Measurements from ENCODE around the gene LRRC3B.

LRRC3B gene

GRCh38 chr3:26634601-26635000 is 12.0 kb downstream of the LRRC3B start:
- no peak for DNase-seq

DNA sequence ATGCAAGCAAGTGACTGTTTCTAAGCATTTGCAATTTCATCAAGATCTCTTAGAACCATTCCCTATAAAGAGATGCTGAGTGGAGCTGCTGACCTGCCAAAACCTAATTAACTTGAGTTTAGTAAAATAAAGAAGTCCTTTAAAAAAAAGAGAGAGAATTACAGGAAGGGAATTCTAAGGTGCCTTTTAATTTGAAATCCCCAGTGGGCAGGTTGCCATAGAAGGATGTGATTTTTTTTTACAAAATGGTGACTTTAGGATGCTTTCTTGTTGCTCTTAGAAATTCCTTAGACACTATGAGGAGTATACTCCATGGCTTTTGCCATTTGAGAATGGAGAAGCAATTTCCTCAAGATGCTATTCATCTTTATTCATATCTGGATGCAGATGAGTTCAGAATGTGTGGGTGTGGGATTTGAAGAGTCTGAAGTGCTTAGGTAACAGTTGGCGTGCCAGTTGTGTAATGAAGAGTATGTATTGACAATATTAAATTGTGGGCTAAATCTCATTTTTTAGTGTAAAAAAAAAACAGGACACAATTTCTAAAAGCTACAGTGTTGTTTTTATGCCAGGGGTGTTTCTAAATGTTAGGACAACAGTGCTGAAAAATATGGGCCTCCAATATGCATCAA is 13.6 kb downstream of the LRRC3B start:
- no peak for DNase-seq

GRCh38 chr3:26637698-26638097 is 15.1 kb downstream of the LRRC3B start:
- no peak for DNase-seq

- no peak for DNase-seq
These were observed 15.5 kb downstream of the LRRC3B start for GRCh38 chr3:26638113-26638512.

- no peak for DNase-seq
These were observed 16.8 kb downstream of the LRRC3B start for GRCh38 chr3:26639339-26639738.

DNA sequence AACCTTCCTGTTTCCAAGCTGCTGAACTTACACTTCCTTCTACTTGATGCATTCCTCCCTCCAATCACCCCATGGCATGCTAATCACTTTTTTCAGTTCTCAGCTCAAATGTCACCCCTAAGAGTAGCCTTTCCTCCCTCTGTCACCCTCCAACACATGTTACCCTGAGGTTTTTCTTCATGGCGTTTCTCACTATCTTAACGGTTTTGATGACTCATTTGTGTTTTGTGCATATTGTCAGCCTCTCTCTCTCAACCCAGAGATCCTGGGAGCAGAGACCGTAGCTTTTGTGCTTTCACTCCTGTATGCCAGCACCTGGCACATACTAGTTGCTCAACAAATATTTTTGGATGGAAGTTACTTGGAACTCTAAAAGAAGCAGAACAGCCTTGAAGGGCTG is 24.5 kb downstream of the LRRC3B start:
- no peak for DNase-seq

GRCh38 chr3:26648461-26648860 is 25.9 kb downstream of the LRRC3B start:
- DNase-seq, result no peak

DNA sequence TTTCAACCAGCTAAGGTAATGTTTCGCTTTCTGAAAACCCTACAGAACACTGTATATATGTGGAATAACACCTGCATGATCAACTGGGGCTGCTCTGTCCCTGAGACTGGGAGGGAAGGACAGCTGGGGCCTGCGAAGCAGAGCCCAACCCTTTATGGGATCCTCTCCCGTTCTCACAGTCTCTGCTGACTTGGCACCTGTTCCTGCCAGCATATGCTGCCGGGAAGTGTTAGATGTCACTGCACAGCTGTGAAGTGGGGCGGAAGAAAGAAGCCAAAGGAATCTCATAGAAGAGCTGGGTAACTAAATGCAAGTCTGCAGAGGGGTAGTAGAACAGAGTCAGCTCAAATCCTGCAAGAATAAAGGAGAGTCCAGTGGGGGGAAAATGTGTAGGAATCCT is 29.6 kb downstream of the LRRC3B start:
- DNase-seq, result no peak

- no peak for DNase-seq
These were observed 31.3 kb downstream of the LRRC3B start for GRCh38 chr3:26653811-26654425.

GRCh38 chr3:26655231-26655630 is 32.7 kb downstream of the LRRC3B start:
- no peak for DNase-seq

GRCh38 chr3:26657348-26657976 is 34.9 kb downstream of the LRRC3B start:
- no peak for DNase-seq

GRCh38 chr3:26668171-26668570 is 45.6 kb downstream of the LRRC3B start:
- no peak for DNase-seq

GRCh38 chr3:26668696-26669095 is 46.1 kb downstream of the LRRC3B start:
- DNase-seq, result no peak

DNA sequence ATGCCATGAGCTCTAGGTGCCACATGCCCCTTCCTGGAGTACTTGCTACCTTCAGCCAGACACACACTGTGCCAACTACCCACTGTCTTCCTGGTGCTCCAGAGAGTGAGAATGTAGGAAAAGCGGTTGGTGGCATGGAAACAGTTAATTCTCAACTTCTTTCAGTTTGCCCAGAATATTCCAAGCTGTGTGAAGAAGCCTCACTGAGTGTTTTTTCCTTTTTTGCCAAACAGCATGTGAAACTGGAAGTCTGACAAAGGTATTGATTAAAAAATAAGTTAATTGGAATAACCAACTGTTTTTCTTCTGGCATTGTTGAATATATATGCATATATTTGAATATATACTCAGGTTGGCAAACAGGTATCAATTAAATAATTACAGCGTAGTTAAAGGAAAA is 52.8 kb downstream of the LRRC3B start:
- DNase-seq, result no peak

GRCh38 chr3:26681632-26682031 is 59.1 kb downstream of the LRRC3B start:
- no peak for DNase-seq

- DNase-seq, result no peak
These were observed 59.8 kb downstream of the LRRC3B start for GRCh38 chr3:26682406-26682805.

DNA sequence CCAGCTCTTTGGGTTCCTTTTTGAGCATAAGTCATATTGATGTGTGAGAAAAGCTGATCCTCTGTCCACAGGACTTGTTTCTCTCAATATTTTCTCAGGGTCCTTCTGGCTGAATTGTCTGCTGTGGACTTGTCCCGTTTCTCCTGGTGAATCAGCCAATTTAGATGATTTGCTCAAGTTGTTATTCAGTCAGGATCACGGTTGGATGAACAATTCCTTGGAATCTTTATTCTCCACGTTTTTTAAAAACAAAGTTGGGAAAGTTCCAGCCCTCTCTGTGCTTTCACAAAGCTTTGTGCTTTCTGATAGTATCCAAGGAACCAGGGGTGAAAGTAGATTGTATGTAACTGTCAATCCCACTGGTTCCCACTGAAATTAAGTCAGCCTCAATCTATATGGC is 61.3 kb downstream of the LRRC3B start:
- no peak for DNase-seq

DNA sequence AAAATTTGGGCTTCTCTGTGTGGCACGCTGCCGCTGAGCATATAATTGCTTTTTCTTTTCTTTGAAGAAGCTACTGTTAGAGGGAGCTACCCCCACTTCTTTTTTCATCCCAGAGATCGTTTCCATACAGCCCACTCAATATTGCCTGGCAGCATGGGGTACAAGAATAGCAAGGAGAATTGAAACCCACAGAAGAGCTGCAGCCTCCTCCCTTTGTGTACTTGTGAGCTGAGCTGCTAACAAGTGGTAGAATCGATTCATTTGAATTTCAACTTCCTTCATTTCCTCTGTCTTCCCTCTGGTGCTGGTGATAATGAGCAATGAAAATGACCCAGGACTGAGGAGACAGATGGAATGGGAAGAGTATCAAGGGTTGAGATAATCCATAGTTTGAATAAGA is 64.9 kb downstream of the LRRC3B start:
- DNase-seq, result no peak

DNA sequence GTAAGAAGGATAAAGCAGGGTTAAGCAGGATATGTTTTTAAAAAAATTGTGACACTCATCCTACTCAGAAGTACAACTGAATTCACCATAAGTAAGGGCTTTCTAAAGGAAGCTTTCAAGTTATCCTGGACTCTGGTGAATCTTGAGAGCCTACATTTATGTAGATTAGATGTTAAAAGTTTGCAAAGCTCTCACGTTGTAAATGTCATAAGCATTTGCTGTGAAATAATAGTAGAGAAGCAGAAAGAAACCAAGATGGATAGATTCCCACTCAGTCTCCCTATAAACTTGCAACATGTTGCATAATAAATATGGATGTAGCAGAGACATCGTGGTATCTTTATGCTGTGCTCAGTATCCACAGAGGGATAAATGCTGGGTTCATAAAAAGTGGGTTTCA is 77.0 kb downstream of the LRRC3B start:
- no peak for DNase-seq

DNA sequence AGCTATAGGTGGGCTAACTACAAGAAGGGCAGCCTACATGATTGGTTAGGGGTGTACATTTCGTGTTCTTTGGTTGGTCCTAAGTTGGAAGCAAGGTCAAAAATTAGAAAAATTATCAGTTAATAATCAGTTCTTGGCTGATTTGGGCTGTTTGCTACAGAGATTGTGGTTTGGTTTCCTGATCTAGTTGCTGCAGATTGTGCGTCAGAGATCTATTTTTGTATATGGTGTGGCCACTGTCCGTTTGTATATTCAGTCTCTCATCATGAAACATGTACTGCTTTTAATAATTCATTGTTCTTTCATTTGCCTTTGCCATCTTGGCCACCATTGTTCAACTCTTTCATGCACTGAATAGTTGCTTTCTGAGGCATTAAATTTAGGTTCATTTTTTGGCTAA is 80.9 kb downstream of the LRRC3B start:
- DNase-seq, result no peak

DNA sequence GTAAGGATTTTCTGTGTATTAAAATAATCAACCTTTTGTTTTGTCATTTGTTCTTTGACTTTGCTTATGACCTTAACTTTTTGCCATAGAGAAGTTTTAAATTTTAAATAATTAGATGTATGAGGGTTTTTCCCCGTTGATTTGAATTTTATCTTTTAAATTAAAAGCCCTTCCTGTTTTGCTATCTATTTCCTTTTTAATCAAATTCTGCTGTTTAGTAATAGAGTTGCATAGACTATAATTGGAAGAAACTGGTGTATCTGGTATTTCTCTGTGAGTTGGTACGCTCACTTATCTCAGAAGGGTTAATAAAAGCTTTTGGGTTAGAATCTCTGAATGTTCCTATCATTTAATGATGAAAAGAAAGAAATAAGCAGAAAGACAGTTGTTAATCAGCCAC is 82.2 kb downstream of the LRRC3B start:
- DNase-seq, result no peak

DNA sequence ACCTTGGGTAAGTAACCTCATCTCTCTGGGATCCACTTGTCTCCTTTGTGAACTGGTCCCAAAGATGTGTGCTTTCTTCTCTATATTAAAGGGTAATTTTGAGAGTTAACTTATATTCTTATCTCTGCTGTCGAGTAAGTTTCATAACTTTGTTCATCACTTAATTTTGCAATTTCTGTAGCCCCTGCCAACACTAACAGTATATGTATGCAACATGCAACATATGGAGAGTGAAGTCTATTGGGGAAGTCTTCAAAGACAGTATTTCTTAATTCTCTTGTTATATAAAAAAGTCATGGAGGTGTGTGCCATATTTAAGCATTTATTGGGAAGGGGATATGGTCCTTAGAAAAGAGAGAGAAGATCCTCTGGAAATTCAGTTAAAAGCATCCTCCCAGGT is 85.9 kb downstream of the LRRC3B start:
- no peak for DNase-seq

GRCh38 chr3:26712211-26713026 is 89.8 kb downstream of the LRRC3B start:
- peak; percentile 45 for DNase-seq

GRCh38 chr3:26713091-26713490 is 90.5 kb downstream of the LRRC3B start:
- DNase-seq, result no peak
